ENCODE results near the gene CTBP1. TPM values are rescaled to one million over a fixed set of nuclear protein-coding genes. Genes with fewer than 3 reads are reported as not detected.

Gene CTBP1
- total and polyA plus RNA-seq, 9 of the 15 experiments (the other 6 are each of a cell fraction or from before 2014, with no cell fraction given) = 14.5 to 162 (median 68.2) TPM

DNA sequence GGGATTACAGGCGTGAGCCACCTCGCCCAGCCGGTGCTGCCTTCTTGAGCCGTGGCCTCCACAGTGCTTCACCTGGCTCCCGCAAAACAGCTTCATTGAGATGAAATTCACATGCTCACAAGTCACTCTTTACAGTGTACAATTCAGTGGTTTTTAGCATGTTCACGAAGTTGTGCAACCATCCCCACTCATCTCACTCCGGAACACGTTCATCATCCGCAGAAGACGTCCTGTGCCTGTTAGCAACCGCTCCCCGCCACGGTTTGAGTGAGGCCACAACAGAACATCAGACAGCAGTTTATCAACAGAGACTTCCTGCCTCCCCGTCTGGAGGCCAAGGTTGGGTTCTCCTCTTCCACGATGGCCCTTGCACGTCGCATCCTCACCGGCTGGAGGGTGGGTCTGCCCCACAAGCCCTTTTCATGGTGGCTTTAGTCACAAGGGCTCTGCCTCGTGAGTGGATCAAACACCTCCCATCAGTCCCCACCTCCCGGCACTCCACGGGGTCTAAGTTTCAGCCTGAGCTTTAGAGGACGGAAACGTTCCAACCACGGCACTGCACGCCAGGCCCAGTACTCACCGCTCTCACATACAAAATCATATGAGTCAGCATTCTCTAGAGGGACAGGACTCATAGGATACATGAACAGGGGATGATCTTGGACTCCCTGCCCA is 46.9 kb downstream of the CTBP1 start:
- Histone ChIP-seq H3K9me3 (replicated peaks; ENCODE audit: control insufficient read depth, insufficient read depth, low read depth, low read length) (no peaks in the 10 kb centered on the region), H3K79me2 (ENCODE audit: control insufficient read depth, insufficient read depth, low read length) (no peaks in the 10 kb centered on the region; the same call in 2 of the 3 replicates), H2AFZ (ENCODE audit: low read depth, low read length) (peak overlapping the region; percentile 84), H3K27ac (ENCODE audit: extremely low read depth, low read depth, low read length) (no peak overlapping the region; the same call in 2 of the 3 replicates), H3K4me3 (no peak overlapping the region), H3K4me1 (replicated peaks in 1 of 2; ENCODE audit: control insufficient read depth in 2 of 2, insufficient read depth in 2 of 2, low read length in 2 of 2) (peaks cover 20 to 50% of the 10 kb centered on the region in 2 experiments), H3K36me3 (ENCODE audit: control insufficient read depth, insufficient read depth, low read length) (no peaks in the 10 kb centered on the region), H4K20me1 (replicated peaks; ENCODE audit: control insufficient read depth, insufficient read depth, low read length) (no peaks in the 10 kb centered on the region), H3K9me1 (ENCODE audit: control insufficient read depth, insufficient read depth, low read length) (no peaks in the 10 kb centered on the region), H3K9ac (ENCODE audit: insufficient read depth in 1 of 2, low read depth in 2 of 2, low read length in 2 of 2) (peak overlapping the region in 1 of 2 experiments; percentile 79; a peak in 2 of 4 replicates), H3K27me3 (ENCODE audit: control insufficient read depth in 2 of 2, insufficient read depth in 2 of 2, low read length in 2 of 2) (peaks cover 0 to under 1% of the 10 kb centered on the region in 2 experiments; a peak in 1 of 5 replicates), H3K4me2 (ENCODE audit: insufficient read depth, low read length) (peak overlapping the region; percentile 44; the same call in 1 of the 2 replicates)
- CTCF ChIA-PET (ENCODE audit: low intra/inter-chr PET ratio) = no interaction called here
- 67% methylated on average over 26 of the region's 26 CpGs for WGBS (ENCODE audit: insufficient coverage, low coverage, missing lambda C conversion rate)
- peak in 1 of 4 experiments; percentile 19 for DNase-seq (ENCODE audit: extremely low read depth in 1 of 4, low spot score in 3 of 4)
- POLR2A ChIA-PET = interaction anchor here (0.7 to 1.3 kb wide), 3 partner anchors 10 to 386 kb away, joined by 3 to 4 read pairs (median 3); partner anchors contain the start of gene SPON2
- peak; percentile 13 for ATAC-seq
- no TSS peak for BruUV-seq (replicated peaks)
- intact Hi-C loops (cut with micrococcal nuclease) = loop anchor here (5.0 kb wide), 1 partner anchor 35 kb away; no protein-coding TSS in a partner anchor
- peak; percentile 44 for FAIRE-seq
- in situ Hi-C loops (cut with MboI) = no loop called here
- TF ChIP-seq MAFG (tag; conservative IDR thresholded peaks at IDR 0.05) = peak; percentile 86
- TF ChIP-seq CEBPB (tag; IDR thresholded peaks at IDR 0.05) = peak; percentile 75
- TF ChIP-seq, protein P1, sequence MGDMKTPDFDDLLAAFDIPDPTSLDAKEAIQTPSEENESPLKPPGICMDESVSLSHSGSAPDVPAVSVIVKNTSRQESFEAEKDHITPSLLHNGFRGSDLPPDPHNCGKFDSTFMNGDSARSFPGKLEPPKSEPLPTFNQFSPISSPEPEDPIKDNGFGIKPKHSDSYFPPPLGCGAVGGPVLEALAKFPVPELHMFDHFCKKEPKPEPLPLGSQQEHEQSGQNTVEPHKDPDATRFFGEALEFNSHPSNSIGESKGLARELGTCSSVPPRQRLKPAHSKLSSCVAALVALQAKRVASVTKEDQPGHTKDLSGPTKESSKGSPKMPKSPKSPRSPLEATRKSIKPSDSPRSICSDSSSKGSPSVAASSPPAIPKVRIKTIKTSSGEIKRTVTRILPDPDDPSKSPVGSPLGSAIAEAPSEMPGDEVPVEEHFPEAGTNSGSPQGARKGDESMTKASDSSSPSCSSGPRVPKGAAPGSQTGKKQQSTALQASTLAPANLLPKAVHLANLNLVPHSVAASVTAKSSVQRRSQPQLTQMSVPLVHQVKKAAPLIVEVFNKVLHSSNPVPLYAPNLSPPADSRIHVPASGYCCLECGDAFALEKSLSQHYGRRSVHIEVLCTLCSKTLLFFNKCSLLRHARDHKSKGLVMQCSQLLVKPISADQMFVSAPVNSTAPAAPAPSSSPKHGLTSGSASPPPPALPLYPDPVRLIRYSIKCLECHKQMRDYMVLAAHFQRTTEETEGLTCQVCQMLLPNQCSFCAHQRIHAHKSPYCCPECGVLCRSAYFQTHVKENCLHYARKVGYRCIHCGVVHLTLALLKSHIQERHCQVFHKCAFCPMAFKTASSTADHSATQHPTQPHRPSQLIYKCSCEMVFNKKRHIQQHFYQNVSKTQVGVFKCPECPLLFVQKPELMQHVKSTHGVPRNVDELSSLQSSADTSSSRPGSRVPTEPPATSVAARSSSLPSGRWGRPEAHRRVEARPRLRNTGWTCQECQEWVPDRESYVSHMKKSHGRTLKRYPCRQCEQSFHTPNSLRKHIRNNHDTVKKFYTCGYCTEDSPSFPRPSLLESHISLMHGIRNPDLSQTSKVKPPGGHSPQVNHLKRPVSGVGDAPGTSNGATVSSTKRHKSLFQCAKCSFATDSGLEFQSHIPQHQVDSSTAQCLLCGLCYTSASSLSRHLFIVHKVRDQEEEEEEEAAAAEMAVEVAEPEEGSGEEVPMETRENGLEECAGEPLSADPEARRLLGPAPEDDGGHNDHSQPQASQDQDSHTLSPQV (IDR thresholded peaks at IDR 0.05) = 0 out of 2 replicates have a peak, but pooled peaks have one; percentile 33
- TF ChIP-seq ZNF695 (CRISPR knock-in tag; IDR thresholded peaks at IDR 0.05) = no peak
- no peak for TF ChIP-seq CBFA2T2 (conservative IDR thresholded peaks at IDR 0.05)
- TF ChIP-seq ATF7 (IDR thresholded peaks at IDR 0.05) = no peak
- no peak for TF ChIP-seq L3MBTL2 (IDR thresholded peaks at IDR 0.05)
- peak; percentile 94 for TF ChIP-seq C11orf30 (IDR thresholded peaks at IDR 0.05; ENCODE audit: low read depth)
- no peak for TF ChIP-seq KLF13 (tag; IDR thresholded peaks at IDR 0.05; ENCODE audit: borderline replicate concordance, low read depth)
- no peak for TF ChIP-seq DIDO1 (tag; IDR thresholded peaks at IDR 0.05; ENCODE audit: low read depth)
- TF ChIP-seq MYBL2 (IDR thresholded peaks at IDR 0.05; ENCODE audit: low read depth) = no peak
- TF ChIP-seq MYBL2 (CRISPR knock-in tag; IDR thresholded peaks at IDR 0.05; ENCODE audit: borderline replicate concordance) = no peak
- TF ChIP-seq ZNF217 (CRISPR knock-in tag; IDR thresholded peaks at IDR 0.05) = no peak
- TF ChIP-seq EP400 (IDR thresholded peaks at IDR 0.05) = 0 out of 2 replicates have a peak, but pooled peaks have one; percentile 9
- TF ChIP-seq ZNF316 (IDR thresholded peaks at IDR 0.05) = peak; percentile 97
- TF ChIP-seq TCF3 (CRISPR knock-in tag; IDR thresholded peaks at IDR 0.05) = no peak
- no peak for TF ChIP-seq ZSCAN32 (CRISPR knock-in tag; IDR thresholded peaks at IDR 0.05)
- TF ChIP-seq NFE2 (IDR thresholded peaks at IDR 0.05; ENCODE audit: low read depth) = peak; percentile 24; the same call in 1 of the 2 replicates
- no peak for TF ChIP-seq JUN (IDR thresholded peaks at IDR 0.05; ENCODE audit: borderline replicate concordance, low read depth, low read length)
- TF ChIP-seq JUN (CRISPR knock-in tag; IDR thresholded peaks at IDR 0.05; ENCODE audit: borderline replicate concordance) = no peak
- TF ChIP-seq MAFK (IDR thresholded peaks at IDR 0.05; ENCODE audit: low read length) = peak; percentile 88

All from K562 (cell line).